Hepatocyte (in vitro differentiated cells): ENCODE data around the gene TTBK1.

Source experiments
- EZH2 ChIP-seq: fragments of 200-600 bp; sonication (generic); IDR thresholded peaks from 2 replicates; pipeline ENCODE4 v1.6.1; 2016; ENCODE audit warnings: antibody characterized with exemption, mild to moderate bottlenecking, borderline replicate concordance
- EZH2phosphoT487 ChIP-seq: fragments of 200-600 bp; sonication (generic); IDR thresholded peaks from one replicate; pipeline ENCODE4 v1.6.1; 2018; ENCODE audit warnings: antibody characterized with exemption, mild to moderate bottlenecking, low read depth, moderate library complexity; ENCODE audit not compliant: unreplicated experiment, severe bottlenecking
- TF ChIP-seq, protein P1 (sequence below): fragments of 200-600 bp; sonication (generic); IDR thresholded peaks from 2 replicates; pipeline ENCODE4 v1.5.1; 2016; ENCODE audit warnings: antibody characterized with exemption, mild to moderate bottlenecking; ENCODE audit not compliant: poor library complexity

DNA sequence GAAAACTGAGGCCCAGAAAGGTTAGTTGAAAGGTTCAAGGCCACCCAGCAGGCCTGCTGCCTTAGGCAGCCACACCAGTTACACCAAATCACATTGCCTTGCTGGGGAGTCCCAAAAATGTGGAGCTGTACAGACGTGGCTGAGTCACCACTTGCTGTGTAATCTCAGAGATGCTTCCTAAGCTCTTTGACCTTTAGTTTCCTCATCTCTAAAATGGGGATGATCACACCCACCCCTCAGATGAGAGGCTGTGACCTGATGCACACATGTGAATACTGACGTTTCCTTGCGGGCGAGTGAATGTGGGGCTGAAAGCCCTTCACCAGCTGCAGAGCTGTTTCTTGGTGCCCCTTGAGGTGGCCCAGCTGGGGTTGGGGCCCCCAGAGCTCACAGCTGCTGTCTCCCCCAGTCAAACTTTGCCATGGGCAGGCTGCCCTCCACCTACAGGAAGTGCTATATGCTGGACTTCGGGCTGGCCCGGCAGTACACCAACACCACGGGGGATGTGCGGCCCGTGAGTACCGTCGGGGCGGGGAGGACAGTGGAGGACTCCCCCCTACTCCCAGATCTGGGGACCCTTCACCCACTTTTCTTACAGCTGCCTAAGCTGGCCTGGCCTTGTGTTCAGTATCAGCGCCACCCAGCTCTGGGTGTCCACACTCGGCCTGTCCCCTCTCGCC is 11.0 kb downstream of the TTBK1 start:
- TF ChIP-seq, protein P1, sequence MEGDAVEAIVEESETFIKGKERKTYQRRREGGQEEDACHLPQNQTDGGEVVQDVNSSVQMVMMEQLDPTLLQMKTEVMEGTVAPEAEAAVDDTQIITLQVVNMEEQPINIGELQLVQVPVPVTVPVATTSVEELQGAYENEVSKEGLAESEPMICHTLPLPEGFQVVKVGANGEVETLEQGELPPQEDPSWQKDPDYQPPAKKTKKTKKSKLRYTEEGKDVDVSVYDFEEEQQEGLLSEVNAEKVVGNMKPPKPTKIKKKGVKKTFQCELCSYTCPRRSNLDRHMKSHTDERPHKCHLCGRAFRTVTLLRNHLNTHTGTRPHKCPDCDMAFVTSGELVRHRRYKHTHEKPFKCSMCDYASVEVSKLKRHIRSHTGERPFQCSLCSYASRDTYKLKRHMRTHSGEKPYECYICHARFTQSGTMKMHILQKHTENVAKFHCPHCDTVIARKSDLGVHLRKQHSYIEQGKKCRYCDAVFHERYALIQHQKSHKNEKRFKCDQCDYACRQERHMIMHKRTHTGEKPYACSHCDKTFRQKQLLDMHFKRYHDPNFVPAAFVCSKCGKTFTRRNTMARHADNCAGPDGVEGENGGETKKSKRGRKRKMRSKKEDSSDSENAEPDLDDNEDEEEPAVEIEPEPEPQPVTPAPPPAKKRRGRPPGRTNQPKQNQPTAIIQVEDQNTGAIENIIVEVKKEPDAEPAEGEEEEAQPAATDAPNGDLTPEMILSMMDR, result no peak
- no peak for TF ChIP-seq EZH2
- TF ChIP-seq EZH2phosphoT487, result no peak
